Epithelial cell of esophagus (primary cell): ENCODE data around the gene CLCN1.
"Not testable (repeated sequence)": the region's sequence is repeated elsewhere in the genome, so short reads cannot be mapped to it uniquely, and the experiment has no call there.

Experiments
- DNase-seq: peaks from one replicate; pipeline ENCODE4 v3.0.0; 2010; ENCODE audit warnings: low read depth
- H3K4me3 ChIP-seq: 2 replicates; pipeline ENCODE4 v1.5.1; 2011; ENCODE audit warnings: mild to moderate bottlenecking, low read length, control low read depth
- TF ChIP-seq, protein P1 (sequence below): IDR thresholded peaks from 2 replicates; pipeline ENCODE4 v1.5.1; 2011; ENCODE audit warnings: low read depth, mild to moderate bottlenecking, low read length, control low read depth, inconsistent platforms; ENCODE audit not compliant: insufficient read depth; ENCODE audit errors: missing control alignments

The CLCN1 gene

DNA sequence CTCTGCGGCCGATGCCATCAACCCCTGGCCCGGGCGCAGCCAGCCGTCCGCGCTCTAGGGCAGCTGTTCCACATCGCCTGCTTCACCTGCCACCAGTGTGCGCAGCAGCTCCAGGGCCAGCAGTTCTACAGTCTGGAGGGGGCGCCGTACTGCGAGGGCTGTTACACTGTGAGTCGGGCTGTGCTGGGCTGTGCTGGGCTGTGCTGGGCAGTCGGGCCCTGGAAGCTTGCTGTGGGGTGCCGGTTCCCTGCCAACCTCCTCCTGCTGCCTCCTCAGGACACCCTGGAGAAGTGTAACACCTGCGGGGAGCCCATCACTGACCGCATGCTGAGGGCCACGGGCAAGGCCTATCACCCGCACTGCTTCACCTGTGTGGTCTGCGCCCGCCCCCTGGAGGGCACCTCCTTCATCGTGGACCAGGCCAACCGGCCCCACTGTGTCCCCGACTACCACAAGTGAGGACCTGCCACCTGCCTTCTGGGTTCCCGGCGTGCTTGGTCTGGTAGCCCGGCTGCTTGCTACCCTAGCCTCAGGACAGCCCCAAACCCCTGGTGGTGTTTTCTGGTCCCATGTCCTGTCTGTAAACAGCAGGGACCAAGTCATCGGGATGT is 72.7 kb downstream of the CLCN1 start:
- H3K4me3 ChIP-seq: no peak overlapping the region

DNA sequence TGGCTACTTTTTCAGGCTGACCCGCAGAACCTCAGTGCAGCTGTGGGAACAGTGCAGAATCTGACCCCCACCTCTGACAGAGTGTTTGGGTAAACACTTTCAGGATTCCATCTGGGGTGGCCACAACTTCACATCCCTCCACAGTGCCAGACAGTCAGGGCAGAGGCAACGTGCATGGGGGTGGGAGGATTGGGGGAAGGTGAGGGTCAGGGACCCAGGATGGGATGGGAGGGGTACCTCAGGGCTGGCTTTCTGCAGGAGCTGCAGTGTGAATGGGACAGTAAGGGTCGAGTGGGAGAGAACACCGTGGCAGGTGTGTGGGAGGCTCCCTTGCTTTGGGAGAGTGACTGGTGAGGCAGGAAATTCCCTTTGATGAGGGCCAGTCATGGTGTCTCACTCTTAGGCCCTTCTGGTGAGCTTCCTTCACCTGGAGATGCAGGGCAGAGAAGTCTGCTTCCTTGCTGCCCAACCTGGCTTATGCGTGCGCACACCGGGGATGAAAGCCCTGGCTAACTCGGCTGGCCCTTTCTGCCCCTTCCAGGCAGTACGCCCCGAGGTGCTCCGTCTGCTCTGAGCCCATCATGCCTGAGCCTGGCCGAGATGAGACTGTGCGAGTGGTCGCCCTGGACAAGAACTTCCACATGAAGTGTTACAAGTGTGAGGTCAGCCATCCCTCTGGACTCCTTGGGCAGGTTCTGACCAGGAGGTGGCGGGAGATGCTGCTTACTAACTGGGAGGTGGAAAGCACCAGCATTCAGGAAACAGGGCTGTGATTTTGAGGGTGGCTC is 73.6 kb downstream of the CLCN1 start:
- no peak overlapping the region for H3K4me3 ChIP-seq
- no peak for DNase-seq
- TF ChIP-seq, protein P1, sequence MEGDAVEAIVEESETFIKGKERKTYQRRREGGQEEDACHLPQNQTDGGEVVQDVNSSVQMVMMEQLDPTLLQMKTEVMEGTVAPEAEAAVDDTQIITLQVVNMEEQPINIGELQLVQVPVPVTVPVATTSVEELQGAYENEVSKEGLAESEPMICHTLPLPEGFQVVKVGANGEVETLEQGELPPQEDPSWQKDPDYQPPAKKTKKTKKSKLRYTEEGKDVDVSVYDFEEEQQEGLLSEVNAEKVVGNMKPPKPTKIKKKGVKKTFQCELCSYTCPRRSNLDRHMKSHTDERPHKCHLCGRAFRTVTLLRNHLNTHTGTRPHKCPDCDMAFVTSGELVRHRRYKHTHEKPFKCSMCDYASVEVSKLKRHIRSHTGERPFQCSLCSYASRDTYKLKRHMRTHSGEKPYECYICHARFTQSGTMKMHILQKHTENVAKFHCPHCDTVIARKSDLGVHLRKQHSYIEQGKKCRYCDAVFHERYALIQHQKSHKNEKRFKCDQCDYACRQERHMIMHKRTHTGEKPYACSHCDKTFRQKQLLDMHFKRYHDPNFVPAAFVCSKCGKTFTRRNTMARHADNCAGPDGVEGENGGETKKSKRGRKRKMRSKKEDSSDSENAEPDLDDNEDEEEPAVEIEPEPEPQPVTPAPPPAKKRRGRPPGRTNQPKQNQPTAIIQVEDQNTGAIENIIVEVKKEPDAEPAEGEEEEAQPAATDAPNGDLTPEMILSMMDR: no peak

More for the DNA sequence above, 72.7 kb downstream of the CLCN1 start:
- DNase-seq: no peak
- TF ChIP-seq, protein P1: no peak

DNA sequence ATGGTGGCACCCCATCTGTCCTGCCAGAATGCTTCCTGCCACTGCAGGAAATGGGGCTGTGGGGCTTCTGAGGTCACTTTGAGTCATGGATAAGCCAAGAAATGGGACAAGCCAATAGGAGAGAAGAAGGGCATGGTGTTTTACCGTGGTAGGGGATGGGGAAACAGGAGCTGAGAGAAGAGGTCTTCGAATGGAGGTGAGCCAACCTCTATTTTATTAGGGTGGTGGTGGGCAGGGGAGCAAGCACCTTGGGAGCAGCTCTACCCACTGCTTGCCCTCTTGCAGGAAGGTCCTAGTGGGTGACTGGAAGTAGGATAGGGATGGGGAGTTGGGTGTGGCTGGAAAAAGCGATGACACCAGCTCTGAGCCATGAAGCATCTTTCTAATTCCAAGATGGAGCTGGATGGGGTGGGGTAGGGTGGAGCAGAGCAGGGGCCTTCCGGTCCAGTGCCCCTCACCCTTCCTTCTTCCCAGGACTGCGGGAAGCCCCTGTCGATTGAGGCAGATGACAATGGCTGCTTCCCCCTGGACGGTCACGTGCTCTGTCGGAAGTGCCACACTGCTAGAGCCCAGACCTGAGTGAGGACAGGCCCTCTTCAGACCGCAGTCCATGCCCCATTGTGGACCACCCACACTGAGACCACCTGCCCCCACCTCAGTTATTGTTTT is 74.3 kb downstream of the CLCN1 start:
- TF ChIP-seq, protein P1: no peak
- no peak for DNase-seq
- H3K4me3 ChIP-seq: no peak overlapping the region

DNA sequence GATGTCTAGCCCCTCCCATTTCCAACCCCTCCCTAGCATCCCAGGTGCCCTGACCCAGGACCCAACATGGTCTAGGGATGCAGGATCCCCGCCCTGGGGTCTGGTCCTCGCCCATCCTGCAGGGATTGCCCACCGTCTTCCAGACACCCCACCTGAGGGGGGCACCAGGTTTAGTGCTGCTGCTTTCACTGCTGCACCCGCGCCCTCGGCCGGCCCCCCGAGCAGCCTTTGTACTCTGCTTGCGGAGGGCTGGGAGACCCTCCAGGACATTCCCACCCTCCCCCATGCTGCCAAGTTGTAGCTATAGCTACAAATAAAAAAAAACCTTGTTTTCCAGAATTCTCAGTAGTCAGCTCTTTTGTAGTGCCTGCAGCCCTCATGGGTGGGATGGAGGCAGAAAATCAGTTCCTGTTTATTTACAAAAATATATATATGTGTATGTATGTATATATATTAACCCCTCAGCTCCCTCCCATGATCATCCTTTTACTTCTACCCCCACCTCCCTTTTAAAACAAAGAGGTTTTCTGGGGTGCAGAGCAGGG is 74.9 kb downstream of the CLCN1 start:
- TF ChIP-seq, protein P1: no peak
- no peak overlapping the region for H3K4me3 ChIP-seq
- DNase-seq: no peak

DNA sequence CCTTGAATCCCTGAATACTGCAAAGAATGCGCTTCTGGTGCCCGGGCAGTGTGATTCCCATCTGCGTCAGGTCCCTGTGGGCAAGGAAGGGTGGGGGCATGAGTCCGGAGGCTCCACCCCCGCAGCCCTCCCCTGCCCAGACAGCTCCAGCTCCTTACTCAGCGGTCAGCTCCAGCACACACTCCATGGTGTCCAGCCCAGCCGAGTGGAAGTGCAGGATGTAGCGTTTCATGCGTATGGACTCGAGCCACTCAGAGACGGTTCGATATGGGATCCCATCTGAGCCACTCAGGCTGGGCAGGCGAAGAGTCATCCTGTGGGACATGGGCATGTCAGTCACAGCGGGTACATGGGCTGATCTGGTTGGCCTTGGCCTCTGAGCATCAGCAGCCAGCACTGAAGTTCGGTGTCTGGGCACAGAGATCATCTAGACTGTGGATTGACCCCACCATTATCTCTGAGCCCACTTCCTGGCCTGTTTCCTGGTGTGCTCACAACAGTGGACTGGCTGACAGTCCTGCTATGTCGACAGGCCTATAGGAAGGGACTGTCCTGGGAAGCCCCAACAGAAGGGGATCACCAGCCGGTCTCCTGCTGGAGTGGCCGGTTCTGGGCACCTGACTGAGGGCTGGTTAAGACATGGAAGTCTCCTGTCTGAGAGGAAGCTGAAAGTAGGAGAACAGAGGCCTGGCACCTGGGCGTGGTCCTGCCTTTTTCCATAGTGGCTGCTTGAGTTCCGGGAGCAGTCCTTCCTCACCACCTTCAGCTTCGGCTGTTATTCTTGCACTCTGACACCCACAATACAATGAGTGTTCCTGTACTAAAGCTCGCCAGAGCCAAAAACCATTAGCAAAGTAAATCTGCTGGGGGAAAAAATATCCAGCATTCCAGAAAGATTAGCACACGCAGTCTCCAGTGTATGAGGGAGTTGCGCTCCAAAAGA is 75.8 kb downstream of the CLCN1 start:
- no peak overlapping the region for H3K4me3 ChIP-seq
- TF ChIP-seq, protein P1: no peak
- DNase-seq: no peak

DNA sequence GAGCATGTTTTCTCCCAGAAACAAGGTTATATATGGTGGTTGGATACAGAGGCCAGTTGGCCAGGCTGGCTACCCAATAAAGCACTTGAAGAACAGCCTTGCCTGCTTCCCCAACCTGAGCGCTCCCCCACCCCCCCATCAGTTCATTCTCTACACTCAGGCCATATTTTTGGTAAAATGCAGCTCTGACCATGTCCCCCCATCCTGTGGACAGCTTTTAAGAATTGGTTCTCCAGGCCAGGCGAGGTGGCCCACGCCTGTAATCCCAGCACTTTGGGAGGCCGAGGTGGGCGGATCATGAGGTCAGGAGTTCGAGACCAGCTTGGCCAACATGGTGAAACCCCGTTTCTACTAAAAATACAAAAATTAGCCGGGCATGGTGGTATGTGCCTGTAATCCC is 76.5 kb downstream of the CLCN1 start:
- not testable (repeated sequence) for H3K4me3 ChIP-seq, DNase-seq
